ENCODE measurements around the gene KMT2D.
"Not testable (repeated sequence)": the region's sequence is repeated elsewhere in the genome, so short reads cannot be mapped to it uniquely, and the experiment has no call there.

KMT2D gene

DNA sequence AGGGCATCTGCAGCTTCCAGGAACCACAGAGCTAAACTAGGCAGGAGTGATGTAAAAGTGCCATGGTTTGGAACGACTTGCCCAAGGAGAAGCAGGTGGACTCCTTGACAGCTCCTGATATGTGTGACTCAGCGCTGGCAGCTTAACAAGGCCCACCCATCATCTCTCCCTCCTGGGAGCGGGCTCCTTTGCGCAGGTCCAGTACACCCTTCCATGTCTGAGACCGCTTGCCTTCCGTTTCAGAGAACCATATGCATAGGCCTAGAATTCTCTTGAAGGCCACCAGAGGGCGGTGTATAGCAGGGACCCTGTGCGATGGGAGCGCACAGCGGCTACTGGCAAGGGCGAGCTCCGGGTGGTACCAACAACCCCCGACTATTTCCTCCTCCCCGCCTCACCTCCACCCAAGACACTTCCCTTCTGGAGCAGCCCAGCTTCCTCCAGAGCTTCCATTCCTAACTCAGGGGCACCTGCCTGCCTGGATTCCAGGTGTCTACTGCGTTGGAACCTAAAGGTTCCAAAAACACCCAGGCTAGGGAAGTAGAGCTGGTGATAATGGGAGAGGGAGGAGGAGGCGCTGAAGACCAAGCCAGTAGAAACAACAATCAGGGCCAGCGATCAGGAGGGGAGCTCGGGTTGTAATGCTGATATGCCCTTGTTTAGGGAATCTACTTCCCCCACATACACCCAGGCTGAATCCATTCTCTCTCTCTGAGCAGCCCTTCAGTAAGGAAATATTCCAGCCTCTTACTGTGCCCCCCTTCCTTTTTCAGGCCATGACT is 27.7 kb upstream of the KMT2D start:
- DNase-seq, result peak; percentile 72 to 91

DNA sequence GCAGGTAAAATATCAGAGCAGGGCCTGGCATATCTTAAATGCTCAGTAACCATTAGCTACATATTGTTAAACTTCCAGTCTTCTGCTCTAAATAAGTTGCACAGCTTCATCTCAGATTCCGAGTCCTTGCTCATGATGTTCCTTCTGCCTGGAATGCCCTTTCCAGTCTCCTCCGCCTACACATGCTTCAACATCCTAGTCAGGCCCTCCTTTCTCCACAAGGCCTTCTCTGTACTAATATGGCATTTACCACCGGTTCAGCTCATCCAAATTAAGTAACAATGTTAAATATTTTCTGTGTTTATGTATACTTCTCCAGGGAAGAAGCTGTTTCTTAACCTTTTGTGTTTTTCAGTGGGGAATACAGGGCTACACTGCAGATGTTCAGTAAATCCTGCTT is 25.5 kb upstream of the KMT2D start:
- DNase-seq, result no peak

DNA sequence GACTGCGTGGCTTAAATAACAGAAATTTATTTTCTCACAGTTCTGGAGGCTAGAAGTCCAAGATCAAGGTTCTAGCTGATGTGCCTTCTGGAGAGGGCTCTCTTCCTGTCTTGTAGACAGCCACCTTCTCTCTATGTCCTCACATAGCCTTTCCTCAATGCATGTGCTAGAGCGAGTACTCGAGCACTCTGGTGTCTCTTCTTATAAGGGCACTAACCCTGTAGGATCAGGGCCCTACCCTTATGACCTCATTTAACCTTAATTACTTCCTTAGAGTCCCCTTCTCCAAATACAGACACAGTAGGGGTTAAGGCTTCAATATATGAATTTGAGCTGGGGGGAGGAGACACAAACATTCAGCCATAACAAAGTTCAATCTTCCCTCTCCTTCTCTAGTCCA is 23.8 kb upstream of the KMT2D start:
- DNase-seq, result no peak

DNA sequence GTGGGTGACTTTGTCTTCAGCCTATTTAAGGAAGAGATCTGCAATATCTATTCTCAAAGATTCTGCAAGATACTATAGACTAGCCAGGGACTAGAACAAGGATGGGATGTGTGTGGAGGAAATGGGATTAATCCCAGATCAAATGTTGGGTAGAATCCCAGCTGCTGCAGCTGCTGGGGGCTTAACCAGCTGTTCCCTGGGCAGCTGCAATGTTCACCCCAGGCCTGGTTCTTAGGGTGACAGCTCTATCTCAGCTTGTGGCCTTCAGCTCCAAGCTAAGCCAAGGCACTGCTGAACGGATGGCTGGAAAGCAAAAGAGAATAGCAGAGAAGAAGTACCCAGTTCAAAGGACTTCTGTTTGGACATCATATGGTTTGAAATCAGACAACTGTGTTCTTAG is 19.2 kb upstream of the KMT2D start:
- no peak for DNase-seq

DNA sequence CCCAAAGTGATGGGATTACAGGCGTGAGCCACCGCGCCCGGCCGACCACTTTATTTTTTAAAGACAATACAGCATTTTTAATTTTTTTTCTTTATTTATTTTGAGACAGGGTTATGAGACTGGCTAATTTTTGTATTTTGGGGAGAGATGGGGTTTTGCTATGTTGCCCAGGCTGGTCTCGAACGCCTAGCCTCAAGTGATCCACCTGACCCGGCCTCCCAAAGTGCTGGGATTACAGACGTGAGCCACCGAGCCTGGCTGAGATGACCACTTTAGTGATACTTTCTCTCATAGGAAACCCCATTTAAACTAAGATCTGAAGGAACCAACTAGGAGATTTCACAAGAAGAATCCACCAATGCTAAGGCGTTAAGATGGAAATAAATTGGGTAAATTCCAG is 10.4 kb upstream of the KMT2D start:
- DNase-seq, result no peak

DNA sequence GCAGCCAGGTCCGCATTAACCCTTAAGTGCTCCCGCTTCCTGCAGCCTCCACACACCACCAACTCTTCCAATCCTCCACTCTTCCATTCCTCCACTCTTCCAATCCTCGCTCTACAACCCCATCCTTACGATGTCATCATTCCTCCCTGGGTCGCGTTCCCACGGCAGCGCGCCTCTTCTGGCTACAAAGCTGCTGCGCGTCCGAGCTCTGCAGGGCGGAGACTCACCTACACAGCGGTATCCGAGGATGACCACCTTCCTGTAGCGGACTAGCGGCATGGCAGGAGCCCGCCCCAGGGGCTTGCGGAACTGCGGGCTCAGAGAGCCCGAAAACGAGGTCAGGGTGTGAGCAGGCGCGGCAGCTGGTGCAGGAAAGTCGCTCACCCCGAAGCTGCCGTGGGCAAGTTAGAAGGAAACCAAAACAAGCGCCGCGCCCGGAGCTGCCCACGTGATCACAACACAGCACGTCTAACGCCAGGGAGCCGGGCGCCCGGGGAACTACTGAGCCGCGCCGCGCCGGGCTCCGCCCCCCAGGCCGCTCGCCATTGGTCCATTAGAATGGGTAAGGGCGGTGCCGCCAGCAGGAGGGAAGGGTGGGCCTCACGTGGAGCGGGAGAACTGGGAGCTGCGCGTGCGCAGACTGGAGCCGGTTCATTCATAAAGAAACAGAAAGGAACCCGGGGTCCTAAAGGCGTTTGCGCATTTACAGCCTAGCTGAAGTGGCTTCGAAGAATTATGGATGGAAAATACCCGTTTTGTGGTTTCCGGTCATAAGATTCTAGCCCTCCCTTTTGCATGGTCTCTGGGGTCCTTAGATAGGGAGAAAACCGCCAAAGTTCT is 9.1 kb upstream of the KMT2D start, which contains the start of gene RHEBL1:
RHEBL1 (minus strand) TSS at position 473 of the 840 bp plus-strand sequence; CDS start at position 279, 194 bp downstream.
- peak; percentile 95 for DNase-seq

DNA sequence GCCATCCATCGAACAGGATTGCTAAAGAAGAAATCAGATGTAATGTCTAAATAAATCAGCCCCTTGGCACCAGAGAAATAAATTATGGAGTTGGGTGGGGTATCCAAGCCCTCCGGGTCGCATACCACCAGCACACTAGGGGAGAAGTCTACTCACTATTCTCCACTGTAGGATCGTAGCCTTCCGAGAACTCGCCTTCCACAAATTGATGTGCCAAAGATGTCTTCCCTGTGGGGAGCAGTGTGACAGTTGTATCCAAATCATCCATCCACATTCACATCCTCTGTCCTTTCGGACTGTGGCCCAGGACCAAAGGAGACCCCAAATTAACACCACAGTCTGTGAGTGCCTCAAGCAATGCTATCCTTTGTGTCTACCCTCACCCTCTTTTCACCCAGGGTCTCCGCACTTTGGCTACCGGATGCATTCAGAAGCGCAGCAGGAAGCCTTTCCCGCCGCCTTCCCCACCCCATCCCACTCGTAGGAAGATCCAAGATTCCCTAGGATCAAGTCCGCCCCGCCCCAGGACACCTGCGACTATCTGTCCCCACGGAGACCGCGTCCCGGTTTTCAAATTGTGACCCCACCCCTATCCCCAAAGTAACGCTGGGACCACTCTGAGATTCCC is 8.4 kb upstream of the KMT2D start:
- no peak for DNase-seq

DNA sequence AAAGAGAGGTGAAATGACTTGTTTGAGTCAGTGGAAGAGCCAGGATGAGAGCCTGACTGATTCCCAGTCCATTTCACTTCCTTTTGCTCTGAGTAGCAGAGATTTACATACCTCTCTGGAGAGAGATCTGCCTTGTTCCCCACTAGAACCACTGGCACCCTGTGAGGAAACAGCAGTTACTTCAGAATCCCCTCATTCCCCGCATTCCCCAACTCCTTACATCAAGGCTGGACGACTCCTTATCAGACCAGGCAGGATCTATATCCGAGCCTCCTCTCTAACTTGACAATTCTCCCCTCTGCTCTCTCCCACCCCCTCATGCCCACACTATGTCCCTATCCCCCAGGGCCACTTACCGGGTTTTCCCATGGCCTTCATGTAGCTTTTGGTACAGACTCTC is 5.5 kb upstream of the KMT2D start:
- DNase-seq, result no peak

DNA sequence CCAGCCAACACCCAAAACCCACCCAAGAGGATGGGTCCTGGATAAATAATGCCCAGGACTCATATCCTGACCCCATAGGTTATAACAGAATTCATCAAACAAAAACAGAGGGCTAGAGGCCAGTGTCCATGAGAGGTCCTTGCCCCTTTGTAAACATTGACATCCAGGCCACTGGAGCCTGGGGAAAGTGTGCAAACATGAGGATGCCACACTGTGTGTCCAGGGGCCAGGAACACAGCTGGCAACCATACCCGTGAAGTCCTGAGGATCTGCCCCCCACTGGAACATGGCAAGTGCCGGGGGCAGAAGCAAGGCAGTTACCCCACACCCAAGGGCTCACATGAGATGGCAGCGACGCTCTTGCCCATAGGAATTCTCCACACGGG is 4.2 kb upstream of the KMT2D start:
- DNase-seq, result no peak

DNA sequence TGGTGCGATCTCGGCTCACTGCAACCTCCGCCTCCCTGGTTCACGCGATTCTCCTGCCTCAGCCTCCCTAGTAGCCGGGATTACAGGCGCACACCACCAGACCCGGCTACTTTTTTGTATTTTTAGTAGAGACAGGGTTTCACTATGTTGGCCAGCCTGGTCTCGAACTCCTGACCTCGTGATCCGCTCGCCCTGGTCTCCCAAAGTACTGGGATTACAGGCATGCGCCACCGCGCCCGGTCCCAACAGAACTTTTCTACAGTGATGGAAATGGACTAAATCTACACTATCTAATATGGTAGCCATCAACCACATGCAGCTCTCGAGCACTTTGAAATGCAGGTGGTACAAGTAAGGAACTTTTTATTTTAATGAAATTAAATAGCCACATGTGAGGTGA is 1.3 kb upstream of the KMT2D start:
- not testable (repeated sequence) for DNase-seq

DNA sequence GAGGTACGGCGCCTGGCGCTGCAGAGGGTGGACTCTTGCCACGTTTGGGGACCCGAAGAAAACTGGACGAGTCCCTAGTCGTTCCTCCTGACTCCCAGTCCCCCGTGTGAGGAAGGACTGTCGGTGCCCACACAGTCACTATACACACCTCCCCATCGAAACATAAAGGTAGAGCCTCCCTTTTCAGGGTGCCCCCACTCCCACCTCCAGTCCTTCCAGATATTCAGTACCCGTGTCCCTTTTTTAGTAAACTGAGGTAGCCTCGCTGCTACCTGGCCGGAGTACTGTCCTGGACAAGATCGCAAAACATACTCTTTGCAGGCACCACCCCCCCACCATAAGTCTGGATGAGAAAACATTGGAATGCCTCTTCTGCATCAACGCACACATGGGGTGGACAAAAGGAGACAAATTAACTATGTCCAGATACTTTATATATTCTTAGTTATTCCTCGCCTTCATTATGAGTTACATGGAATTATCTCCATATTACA is 610 bp upstream of the KMT2D start:
- no peak for DNase-seq

DNA sequence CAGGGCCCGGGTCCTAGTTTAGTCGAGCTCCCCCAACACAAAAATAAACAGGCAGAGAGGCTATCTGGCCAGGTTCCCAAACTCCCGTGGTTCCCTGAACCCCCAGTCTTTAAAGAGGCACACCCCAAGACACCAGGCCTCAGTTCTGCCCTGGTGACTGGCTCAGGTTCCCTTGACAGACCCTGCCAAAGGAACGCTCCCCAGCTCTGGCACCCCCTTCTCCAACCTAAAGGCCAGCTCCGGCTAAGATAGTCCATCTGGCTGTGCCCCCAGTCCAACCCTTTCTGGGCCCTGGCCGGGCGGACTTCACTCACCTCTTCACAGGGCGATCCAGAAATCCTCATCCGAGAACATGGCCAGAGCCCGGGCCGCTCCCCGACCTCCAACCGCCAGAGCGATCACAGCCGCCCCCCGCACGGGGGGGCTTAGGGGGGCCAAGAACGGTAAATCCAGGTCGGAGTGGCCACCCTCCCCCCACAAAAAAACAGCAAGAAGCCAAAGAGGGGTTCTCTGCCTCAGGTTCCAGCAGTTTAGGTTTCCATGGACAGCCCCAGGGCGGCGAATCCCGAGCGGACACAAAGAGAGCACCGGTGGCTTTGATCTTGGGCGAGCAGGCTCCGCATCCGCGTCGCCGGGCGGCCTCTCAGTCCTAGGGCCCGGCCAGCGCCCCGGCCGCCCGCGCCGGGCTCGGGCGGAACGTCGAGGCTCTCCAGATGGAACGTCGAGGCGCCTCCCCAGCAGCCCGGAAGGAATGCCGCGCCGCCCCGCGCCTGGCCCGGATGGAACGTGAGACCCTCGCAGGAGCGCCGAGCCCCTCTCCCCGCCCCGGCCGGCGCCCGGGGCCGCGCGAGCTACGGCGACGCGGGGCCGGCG is 1.1 kb downstream of the KMT2D start:
- no peak for DNase-seq

DNA sequence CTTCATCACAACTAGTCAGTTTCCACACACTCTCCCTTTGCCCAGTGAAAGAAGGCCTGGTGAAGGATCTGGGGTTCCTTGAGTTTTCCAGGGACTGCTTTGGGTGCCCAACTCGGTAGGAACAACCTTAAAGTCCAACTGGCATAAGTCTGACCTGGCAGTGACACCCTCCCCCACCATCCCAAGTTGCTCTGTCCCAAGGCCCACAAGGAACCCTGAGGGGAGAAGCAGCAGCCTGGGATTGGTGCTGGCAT is 1.6 kb downstream of the KMT2D start:
- DNase-seq, result no peak

DNA sequence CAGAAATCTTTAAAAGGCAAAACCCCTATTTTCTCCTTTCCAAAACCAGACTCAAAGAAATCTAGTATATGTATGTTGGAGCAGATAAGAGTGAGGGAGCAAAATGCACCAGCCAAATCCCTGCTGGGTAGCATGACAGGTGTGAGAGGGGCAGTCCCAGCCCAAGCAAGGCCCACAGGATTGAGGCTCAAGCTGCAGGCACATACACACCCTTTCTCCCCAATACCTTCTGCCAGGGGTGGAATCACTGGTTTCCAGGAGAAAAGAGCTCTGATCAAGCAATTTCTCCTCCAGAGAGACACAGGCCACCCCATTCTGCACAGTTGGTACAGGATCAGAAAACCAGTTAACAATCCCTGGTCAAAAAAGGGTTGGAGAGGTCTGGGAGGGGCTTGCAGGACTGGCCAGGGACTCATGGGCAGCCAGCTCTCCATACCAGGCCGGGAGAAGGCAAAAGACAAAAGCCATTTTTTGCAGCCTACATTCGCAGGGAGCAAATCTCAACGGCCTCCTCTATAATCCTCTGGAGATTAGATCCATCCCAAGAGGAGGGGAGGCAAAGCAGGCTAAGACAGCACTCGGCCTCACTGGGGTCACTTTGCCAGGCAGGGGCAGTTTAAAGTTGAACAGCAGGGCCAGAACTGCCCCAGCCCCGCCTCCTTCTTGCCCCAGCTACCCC is 2.1 kb downstream of the KMT2D start:
- DNase-seq, result no peak

DNA sequence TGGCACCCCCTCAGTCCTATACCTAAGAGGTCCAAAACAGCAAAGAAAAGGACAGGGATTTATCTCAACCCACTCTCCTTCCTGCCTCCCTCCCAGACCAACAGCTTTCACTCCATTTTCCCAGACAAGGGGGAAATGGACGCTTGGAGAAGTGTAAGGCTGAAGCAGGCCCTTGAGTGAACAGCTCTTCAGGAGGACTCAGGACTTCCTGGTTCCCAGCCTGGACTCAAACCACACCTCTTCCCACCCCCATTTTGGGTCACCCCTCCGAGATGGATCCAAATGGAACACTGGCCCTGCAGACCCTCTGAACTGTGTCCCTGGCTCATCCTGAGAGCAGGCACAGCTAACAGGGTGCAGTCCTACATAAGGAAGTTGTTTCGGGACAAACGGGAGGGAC is 2.7 kb downstream of the KMT2D start:
- no peak for DNase-seq

DNA sequence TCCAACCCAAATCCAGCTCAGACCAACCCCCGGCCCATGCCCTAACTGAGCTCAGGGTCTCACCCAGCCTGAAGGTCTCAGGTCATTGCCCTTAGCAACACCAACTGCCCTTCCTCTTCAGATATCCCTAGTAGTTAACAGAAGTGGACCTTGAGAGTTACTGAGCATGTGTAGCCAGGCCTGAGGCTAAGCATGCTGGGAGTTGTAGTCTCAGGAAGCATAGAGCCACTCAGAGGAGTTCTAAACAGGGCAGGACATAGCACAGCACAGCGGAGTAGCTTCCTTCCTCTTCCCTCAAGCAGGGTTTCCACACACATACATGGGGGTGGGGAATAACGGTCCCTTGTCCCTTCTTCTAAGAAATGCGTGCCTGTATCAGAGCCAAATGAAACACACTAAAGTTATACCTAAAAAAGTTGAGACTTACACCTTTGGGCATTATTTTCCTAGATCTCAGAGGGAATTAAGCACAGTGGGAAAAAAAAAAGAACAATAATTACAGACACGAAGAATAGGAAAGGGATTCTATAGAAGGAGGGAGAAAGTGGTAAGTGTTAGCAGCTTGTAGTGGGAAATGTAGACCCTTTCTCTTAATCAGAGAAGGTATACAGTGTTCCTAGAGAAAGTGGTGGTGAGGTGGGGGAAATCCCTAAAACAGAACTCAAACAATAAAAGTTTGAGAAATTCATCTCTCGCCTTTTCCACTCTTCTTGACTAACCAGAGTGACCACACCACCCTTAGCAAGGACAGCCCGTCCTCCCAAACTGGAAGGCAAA is 4.4 kb downstream of the KMT2D start:
- peak; percentile 42 to 55 for DNase-seq

DNA sequence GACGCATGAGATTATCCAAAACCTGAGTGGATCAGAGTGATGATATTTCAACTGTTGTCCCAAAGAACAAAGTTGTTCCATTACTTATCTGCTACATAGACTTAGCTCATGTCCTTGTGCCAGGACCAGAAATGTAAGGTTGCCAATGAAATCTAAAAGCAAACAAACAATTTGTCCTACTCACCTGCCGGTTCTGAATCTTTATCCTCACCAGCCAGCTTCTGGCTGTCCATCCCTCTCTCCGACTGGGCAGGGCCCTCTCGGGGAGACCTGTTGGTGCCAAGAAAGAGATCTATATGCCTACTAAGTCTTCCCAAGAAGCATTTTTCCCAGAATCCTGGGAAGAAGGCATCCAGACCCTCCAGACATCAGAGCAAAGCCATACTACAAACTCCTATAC is 5.5 kb downstream of the KMT2D start:
- no peak for DNase-seq

DNA sequence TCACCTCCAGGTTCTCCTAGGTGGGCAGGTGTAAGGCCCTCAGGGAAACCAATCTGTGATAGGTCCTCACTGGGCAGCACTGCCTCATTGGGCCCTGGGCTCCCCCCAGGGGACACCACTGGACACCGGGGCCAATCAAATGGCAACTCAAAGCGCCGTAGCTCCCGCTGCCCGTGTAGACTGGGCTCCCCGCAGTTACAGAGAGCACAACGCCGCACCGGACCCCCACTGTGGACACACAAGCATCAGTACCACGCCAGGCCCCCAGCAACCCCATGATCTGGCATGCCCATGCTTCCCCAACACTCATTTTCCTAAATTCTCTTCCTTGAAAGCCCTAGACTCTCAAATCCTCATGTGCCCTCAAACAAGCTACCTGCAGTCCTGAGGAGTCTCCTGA is 6.1 kb downstream of the KMT2D start:
- no peak for DNase-seq

DNA sequence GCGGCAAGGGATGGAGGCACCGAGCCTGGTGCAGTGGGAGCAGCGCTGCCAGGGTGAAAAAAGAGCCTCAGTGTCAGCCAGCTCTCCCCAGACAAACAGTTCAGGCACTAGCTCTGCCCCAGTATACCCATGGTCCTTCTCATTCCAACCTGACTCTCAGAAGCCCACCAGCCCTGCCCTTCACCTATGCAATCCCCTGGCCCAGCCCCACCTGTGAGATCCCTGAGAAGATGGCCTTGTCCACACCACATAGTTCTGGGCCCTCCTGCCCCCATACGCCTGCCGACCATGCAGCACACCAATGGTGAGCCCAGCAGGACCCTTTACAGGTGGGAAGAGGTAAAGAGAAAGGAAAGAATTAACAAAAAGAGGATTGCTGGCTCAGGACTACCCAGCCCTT is 6.5 kb downstream of the KMT2D start:
- no peak for DNase-seq

DNA sequence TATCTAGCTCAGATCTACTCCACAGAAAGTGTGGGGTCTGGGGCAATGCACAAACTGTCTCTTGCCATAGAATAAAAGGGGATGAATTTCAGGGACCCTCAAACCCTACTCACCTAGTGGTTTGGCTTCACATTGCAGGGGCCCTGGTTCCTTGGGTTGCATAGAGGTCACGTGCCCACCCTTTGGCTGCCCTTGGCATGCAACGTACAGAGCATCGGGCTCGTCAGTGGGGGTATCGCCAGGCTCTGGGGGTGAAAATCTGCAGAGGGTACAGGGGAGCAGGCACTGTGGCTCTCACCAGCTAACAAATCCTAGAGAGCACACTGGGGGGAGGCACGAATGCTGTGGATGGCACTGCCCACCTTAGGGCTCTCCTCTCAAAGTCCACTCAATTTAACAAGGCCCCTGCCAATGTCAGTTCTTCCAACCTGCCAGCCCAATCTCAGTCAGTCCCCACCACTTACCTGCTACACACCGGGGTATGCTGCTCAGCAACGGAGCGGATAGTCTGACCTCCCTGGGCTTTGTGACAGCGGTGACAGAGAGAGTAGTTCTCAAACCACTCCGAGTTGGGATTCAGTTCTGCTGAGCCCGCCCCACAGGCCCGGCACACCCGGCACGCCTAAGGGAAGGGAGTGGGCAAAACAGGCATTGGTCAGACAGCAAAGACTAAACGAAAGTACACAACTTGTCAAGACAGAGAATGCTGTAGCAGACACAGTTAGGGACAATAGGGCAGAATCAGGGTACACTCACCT is 8.0 kb downstream of the KMT2D start:
- no peak for DNase-seq

Measured in hippocampal formation (tissue), 2 donors.